ENCODE data around the gene ZMYND8. TPM values are rescaled to one million over a fixed set of nuclear protein-coding genes. Genes with fewer than 3 reads are reported as not detected.

Gene ZMYND8
- total RNA-seq, 1 donor, result 18.7 TPM

- H3K9me3 ChIP-seq (ENCODE audit: low read depth, low read length), result no peaks in the 10 kb centered on the region
- H3K4me3 ChIP-seq (ENCODE audit: low read length), result no peak overlapping the region
- no peaks in the 10 kb centered on the region for H3K4me1 ChIP-seq (ENCODE audit: insufficient read depth, low read length)
- peaks cover 2% of the 10 kb centered on the region for H3K27me3 ChIP-seq (ENCODE audit: insufficient read depth, low read length)
Observed at GRCh38 chr20:47175493-47175892, 181.0 kb downstream of the ZMYND8 start.

DNA sequence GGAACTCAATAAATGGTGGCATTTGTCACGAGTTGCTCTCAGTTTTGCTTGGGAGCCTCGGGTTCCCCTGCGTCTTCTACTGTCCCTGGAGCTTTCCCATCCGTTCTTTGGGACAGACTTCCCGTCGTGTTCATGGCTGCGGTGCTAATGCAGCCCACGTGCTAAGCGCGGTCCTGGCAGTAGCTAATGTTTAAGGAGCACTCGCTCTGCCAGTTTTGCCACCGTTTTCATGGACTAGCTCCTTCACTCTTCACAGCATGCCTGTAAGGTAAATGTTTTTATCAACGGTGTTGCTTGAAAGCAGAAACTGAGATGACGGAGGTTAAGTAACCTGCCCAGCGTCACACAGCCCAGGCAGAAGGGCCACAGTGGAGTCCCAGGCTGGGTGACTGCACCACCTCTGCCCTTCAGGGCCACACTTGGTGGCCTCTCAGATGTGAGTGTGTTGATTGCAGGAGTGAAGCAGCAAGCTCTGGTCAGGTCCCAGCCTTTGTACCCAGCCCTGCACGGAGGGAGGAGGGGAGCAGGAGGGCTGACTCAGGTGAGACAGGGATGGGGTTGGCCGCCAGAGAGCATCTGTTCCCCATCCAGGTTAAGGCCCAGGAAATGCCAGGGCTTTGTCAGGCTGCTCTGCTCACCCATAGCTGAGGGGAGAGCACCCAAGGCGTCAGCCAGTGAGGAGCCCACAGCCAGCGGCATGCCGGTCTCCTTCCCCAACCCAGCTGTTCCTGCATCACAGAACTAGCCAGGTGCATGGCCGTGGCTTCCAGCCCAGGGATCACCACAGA lies 181.8 kb downstream of the ZMYND8 start:
- no peaks in the 10 kb centered on the region for H3K4me1 ChIP-seq (ENCODE audit: insufficient read depth, low read length)
- H3K27me3 ChIP-seq (ENCODE audit: insufficient read depth, low read length), result peaks cover 2% of the 10 kb centered on the region
- no peaks in the 10 kb centered on the region for H3K9me3 ChIP-seq (ENCODE audit: low read depth, low read length)
- H3K4me3 ChIP-seq (ENCODE audit: low read length), result no peak overlapping the region

- Histone ChIP-seq H3K9me3 (ENCODE audit: low read depth, low read length) (no peaks in the 10 kb centered on the region), H3K27me3 (ENCODE audit: insufficient read depth, low read length) (peaks cover 2% of the 10 kb centered on the region), H3K4me1 (ENCODE audit: insufficient read depth, low read length) (no peaks in the 10 kb centered on the region), H3K4me3 (ENCODE audit: low read length) (no peak overlapping the region)
Observed at GRCh38 chr20:47173596-47174216, 182.8 kb downstream of the ZMYND8 start.

GRCh38 chr20:47172579-47172978 lies 183.9 kb downstream of the ZMYND8 start:
- no peak overlapping the region for H3K4me3 ChIP-seq (ENCODE audit: low read length)
- H3K9me3 ChIP-seq (ENCODE audit: low read depth, low read length), result no peaks in the 10 kb centered on the region
- peaks cover 2% of the 10 kb centered on the region for H3K27me3 ChIP-seq (ENCODE audit: insufficient read depth, low read length)
- no peaks in the 10 kb centered on the region for H3K4me1 ChIP-seq (ENCODE audit: insufficient read depth, low read length)

DNA sequence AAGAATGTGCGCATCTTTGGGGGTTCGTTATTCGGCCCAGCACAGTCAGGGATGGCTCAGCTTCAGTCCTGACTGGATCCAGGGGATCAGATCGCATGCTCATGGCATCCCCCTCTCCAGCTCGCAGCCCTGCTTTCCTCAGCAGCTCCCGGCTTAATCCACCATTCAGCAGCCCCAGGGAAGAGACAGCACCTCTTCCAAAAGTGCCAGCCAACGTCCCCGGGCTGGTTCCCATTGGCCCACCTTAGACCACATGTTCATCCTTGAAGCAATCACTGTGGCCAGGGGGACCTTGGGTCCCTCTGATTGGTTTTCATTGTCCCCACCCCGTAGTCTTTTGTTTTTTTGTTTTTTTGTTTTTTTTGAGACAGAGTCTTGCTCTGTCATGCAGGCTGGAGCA lies 188.7 kb downstream of the ZMYND8 start:
- Histone ChIP-seq H3K4me1 (ENCODE audit: insufficient read depth, low read length) (no peaks in the 10 kb centered on the region), H3K27me3 (ENCODE audit: insufficient read depth, low read length) (peaks cover 2% of the 10 kb centered on the region), H3K4me3 (ENCODE audit: low read length) (no peak overlapping the region), H3K9me3 (ENCODE audit: low read depth, low read length) (no peaks in the 10 kb centered on the region)

- H3K4me1 ChIP-seq (ENCODE audit: insufficient read depth, low read length), result no peaks in the 10 kb centered on the region
- no peak overlapping the region for H3K4me3 ChIP-seq (ENCODE audit: low read length)
- H3K27me3 ChIP-seq (ENCODE audit: insufficient read depth, low read length), result no peaks in the 10 kb centered on the region
- H3K9me3 ChIP-seq (ENCODE audit: low read depth, low read length), result no peaks in the 10 kb centered on the region
Observed at GRCh38 chr20:47165376-47165865, 191.1 kb downstream of the ZMYND8 start.

- Histone ChIP-seq H3K27me3 (ENCODE audit: insufficient read depth, low read length) (no peaks in the 10 kb centered on the region), H3K4me1 (ENCODE audit: insufficient read depth, low read length) (no peaks in the 10 kb centered on the region), H3K4me3 (ENCODE audit: low read length) (no peak overlapping the region), H3K9me3 (ENCODE audit: low read depth, low read length) (no peaks in the 10 kb centered on the region)
Observed at GRCh38 chr20:47164140-47164539, 192.4 kb downstream of the ZMYND8 start.

DNA sequence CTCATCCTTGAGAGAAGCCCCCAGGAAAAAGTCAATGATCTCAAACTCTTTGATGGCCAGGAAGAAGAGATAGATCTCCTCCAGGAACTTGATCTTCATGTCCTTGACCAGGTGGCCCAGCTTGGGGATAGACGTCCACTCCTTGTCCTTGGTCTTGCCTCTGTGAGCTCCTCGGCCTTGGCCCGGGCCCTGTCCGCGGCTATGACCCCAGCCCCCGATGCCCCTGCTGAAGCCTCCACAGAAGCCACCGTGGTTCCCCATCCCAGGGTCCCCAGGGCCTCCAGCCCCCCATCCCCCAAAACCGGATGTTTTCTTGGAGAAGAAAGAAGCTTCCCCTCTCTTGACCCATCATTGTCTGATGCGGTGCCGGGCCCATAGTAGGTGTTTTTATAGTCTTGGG lies 195.1 kb downstream of the ZMYND8 start:
- Histone ChIP-seq H3K4me3 (ENCODE audit: low read length) (no peak overlapping the region), H3K4me1 (ENCODE audit: insufficient read depth, low read length) (no peaks in the 10 kb centered on the region), H3K27me3 (ENCODE audit: insufficient read depth, low read length) (no peaks in the 10 kb centered on the region), H3K9me3 (ENCODE audit: low read depth, low read length) (no peaks in the 10 kb centered on the region)

- Histone ChIP-seq H3K27me3 (ENCODE audit: insufficient read depth, low read length) (no peaks in the 10 kb centered on the region), H3K4me1 (ENCODE audit: insufficient read depth, low read length) (no peaks in the 10 kb centered on the region), H3K9me3 (ENCODE audit: low read depth, low read length) (no peaks in the 10 kb centered on the region), H3K4me3 (ENCODE audit: low read length) (no peak overlapping the region)
Observed at GRCh38 chr20:47160992-47161391, 195.5 kb downstream of the ZMYND8 start.

DNA sequence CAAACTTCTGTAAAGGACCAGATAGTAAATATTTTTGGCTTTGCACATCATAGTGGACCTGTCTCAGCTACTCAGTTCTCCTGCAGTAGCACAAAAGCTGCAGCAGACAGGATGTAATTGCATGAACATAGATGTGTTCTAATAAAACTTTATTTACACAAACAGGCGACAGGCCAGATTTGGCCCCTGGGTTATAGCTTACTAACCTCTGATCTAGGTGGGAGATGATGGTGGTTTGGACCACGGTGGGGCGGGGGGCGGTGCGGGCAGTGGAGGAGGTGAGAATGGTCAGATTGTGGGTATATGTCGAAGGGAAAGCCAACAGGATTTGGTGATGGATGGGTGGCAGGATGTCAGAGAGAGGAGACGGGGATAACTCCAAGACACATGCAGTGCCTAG lies 196.3 kb downstream of the ZMYND8 start:
- Histone ChIP-seq H3K27me3 (ENCODE audit: insufficient read depth, low read length) (no peaks in the 10 kb centered on the region), H3K4me1 (ENCODE audit: insufficient read depth, low read length) (no peaks in the 10 kb centered on the region), H3K9me3 (ENCODE audit: low read depth, low read length) (no peaks in the 10 kb centered on the region), H3K4me3 (ENCODE audit: low read length) (no peak overlapping the region)

Other genes with a start within 250 kb of the ZMYND8 start
- gene NCOA3, start 145.2 kb upstream of the ZMYND8 start, total RNA-seq, result 72.8 TPM

Data from mononuclear cell (primary cell).